Measurements from ENCODE around the gene CAMSAP2. TPM values are rescaled to one million over a fixed set of nuclear protein-coding genes. Genes with fewer than 3 reads are reported as not detected.

Gene CAMSAP2
- total and polyA plus RNA-seq, 10 of the 15 experiments (the other 5 are each of a cell fraction or from before 2014, with no cell fraction given) = 3.9 to 19.8 (median 8.0) TPM

- TF ChIP-seq RELB (IDR thresholded peaks at IDR 0.05; ENCODE audit: low read depth) (peak; percentile 68; the same call in 1 of the 2 replicates), NKRF (conservative IDR thresholded peaks at IDR 0.05) (peak; percentile 33; the same call in 1 of the 2 replicates), E2F8 (IDR thresholded peaks at IDR 0.05; ENCODE audit: low read depth, partially characterized antibody) (no peak), MTA3 (IDR thresholded peaks at IDR 0.05; ENCODE audit: borderline replicate concordance, low read length) (0 out of 2 replicates have a peak, but pooled peaks have one; percentile 32), IKZF2 (IDR thresholded peaks at IDR 0.05) (peak; percentile 63; a peak in 3 of 4 replicates), NFIC (IDR thresholded peaks at IDR 0.05; ENCODE audit: low read depth, low read length) (0 out of 2 replicates have a peak, but pooled peaks have one; percentile 37), SIN3A (IDR thresholded peaks at IDR 0.05; ENCODE audit: low read depth, low read length) (no peak), KAT2A (conservative IDR thresholded peaks at IDR 0.05; ENCODE audit: control insufficient read depth, low read depth, low read length) (no peak), CHD4 (IDR thresholded peaks at IDR 0.05) (no peak), ATF7 (IDR thresholded peaks at IDR 0.05; ENCODE audit: low read depth) (peak; percentile 51; the same call in 1 of the 2 replicates)
- TF ChIP-seq, protein P1, sequence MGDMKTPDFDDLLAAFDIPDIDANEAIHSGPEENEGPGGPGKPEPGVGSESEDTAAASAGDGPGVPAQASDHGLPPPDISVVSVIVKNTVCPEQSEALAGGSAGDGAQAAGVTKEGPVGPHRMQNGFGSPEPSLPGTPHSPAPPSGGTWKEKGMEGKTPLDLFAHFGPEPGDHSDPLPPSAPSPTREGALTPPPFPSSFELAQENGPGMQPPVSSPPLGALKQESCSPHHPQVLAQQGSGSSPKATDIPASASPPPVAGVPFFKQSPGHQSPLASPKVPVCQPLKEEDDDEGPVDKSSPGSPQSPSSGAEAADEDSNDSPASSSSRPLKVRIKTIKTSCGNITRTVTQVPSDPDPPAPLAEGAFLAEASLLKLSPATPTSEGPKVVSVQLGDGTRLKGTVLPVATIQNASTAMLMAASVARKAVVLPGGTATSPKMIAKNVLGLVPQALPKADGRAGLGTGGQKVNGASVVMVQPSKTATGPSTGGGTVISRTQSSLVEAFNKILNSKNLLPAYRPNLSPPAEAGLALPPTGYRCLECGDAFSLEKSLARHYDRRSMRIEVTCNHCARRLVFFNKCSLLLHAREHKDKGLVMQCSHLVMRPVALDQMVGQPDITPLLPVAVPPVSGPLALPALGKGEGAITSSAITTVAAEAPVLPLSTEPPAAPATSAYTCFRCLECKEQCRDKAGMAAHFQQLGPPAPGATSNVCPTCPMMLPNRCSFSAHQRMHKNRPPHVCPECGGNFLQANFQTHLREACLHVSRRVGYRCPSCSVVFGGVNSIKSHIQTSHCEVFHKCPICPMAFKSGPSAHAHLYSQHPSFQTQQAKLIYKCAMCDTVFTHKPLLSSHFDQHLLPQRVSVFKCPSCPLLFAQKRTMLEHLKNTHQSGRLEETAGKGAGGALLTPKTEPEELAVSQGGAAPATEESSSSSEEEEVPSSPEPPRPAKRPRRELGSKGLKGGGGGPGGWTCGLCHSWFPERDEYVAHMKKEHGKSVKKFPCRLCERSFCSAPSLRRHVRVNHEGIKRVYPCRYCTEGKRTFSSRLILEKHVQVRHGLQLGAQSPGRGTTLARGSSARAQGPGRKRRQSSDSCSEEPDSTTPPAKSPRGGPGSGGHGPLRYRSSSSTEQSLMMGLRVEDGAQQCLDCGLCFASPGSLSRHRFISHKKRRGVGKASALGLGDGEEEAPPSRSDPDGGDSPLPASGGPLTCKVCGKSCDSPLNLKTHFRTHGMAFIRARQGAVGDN (IDR thresholded peaks at IDR 0.05) = no peak
- TF ChIP-seq, protein P2, sequence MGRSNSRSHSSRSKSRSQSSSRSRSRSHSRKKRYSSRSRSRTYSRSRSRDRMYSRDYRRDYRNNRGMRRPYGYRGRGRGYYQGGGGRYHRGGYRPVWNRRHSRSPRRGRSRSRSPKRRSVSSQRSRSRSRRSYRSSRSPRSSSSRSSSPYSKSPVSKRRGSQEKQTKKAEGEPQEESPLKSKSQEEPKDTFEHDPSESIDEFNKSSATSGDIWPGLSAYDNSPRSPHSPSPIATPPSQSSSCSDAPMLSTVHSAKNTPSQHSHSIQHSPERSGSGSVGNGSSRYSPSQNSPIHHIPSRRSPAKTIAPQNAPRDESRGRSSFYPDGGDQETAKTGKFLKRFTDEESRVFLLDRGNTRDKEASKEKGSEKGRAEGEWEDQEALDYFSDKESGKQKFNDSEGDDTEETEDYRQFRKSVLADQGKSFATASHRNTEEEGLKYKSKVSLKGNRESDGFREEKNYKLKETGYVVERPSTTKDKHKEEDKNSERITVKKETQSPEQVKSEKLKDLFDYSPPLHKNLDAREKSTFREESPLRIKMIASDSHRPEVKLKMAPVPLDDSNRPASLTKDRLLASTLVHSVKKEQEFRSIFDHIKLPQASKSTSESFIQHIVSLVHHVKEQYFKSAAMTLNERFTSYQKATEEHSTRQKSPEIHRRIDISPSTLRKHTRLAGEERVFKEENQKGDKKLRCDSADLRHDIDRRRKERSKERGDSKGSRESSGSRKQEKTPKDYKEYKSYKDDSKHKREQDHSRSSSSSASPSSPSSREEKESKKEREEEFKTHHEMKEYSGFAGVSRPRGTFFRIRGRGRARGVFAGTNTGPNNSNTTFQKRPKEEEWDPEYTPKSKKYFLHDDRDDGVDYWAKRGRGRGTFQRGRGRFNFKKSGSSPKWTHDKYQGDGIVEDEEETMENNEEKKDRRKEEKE (IDR thresholded peaks at IDR 0.05) = no peak
Measured at GRCh38 chr1:200780545-200781369, 42.1 kb downstream of the CAMSAP2 start (continued).

Data from GM12878 (cell line).